Cerebellar nuclear complex (tissue), 1 donor: ENCODE data around the gene POU3F1.

ENCODE experiments used
- DNase-seq, 2 experiments: peaks; one replicate each; lab custom pipeline; 2025; lab: John Stamatoyannopoulos, UW

The POU3F1 gene

GRCh38 chr1:38004284-38005108, 42.1 kb downstream of the POU3F1 start:
- no peak for DNase-seq

- DNase-seq: no peak
Measured at GRCh38 chr1:38003261-38004250, 43.0 kb downstream of the POU3F1 start.

GRCh38 chr1:38000529-38001455, 45.8 kb downstream of the POU3F1 start:
- no peak for DNase-seq

- DNase-seq: no peak
Measured at GRCh38 chr1:38000233-38000528, 46.4 kb downstream of the POU3F1 start.

- DNase-seq: no peak
Measured at GRCh38 chr1:37999430-38000232, 47.0 kb downstream of the POU3F1 start.

GRCh38 chr1:37998913-37999429, 47.6 kb downstream of the POU3F1 start:
- no peak for DNase-seq

GRCh38 chr1:37998089-37998808, 48.3 kb downstream of the POU3F1 start:
- no peak for DNase-seq

- DNase-seq: no peak
Measured at GRCh38 chr1:37997256-37998088, 49.1 kb downstream of the POU3F1 start.

- no peak for DNase-seq
Measured at GRCh38 chr1:37995751-37996345, 50.7 kb downstream of the POU3F1 start.

GRCh38 chr1:37994886-37995566, 51.6 kb downstream of the POU3F1 start:
- DNase-seq: no peak
